ENCODE data around the gene NXPH2. TPM values are rescaled to one million over a fixed set of nuclear protein-coding genes. Genes with fewer than 3 reads are reported as not detected.

NXPH2 gene
- total and polyA plus RNA-seq, 2 of the 13 experiments (the other 11 are each of a cell fraction or from before 2014, with no cell fraction given) = not detected

- DNase-seq (ENCODE audit: low spot score) (no peak), FAIRE-seq (no peak), ATAC-seq (no peak)
- no peak overlapping the region for H3K4me2 ChIP-seq (ENCODE audit: low read depth, low read length)
- H3K9me3 ChIP-seq (ENCODE audit: low read length) = no peaks in the 10 kb centered on the region
- TF ChIP-seq ZNF160 (CRISPR knock-in tag; IDR thresholded peaks at IDR 0.05) (no peak), SNAPC5 (CRISPR knock-in tag; IDR thresholded peaks at IDR 0.05; ENCODE audit: borderline replicate concordance) (no peak), SP1 (IDR thresholded peaks at IDR 0.05) (no peak), SP1 (CRISPR knock-in tag; IDR thresholded peaks at IDR 0.05) (no peak), ZNF781 (CRISPR knock-in tag; IDR thresholded peaks at IDR 0.05; ENCODE audit: borderline replicate concordance, not compliant biosample characterization) (no peak), ZNF121 (CRISPR knock-in tag; IDR thresholded peaks at IDR 0.05) (no peak), SOX6 (IDR thresholded peaks at IDR 0.05) (no peak), SOX6 (CRISPR knock-in tag; IDR thresholded peaks at IDR 0.05) (no peak), ZNF484 (CRISPR knock-in tag; IDR thresholded peaks at IDR 0.05; ENCODE audit: borderline replicate concordance, low read depth) (no peak), SRSF4 (IDR thresholded peaks at IDR 0.05; ENCODE audit: low read depth, low read length, poor library complexity, severe bottlenecking) (no peak), MBNL3 (CRISPR knock-in tag; conservative IDR thresholded peaks at IDR 0.05) (no peak), SNAI1 (CRISPR knock-in tag; IDR thresholded peaks at IDR 0.05; ENCODE audit: borderline replicate concordance) (no peak), ZNF431 (CRISPR knock-in tag; IDR thresholded peaks at IDR 0.05; ENCODE audit: borderline replicate concordance, low read depth) (no peak), ZNF264 (CRISPR knock-in tag; IDR thresholded peaks at IDR 0.05) (no peak), ZNF761 (CRISPR knock-in tag; conservative IDR thresholded peaks at IDR 0.05) (no peak), ZNF549 (CRISPR knock-in tag; IDR thresholded peaks at IDR 0.05) (no peak), ZNF274 (CRISPR knock-in tag; IDR thresholded peaks at IDR 0.05) (no peak), TOE1 (CRISPR knock-in tag; IDR thresholded peaks at IDR 0.05) (no peak), KLF16 (CRISPR knock-in tag; IDR thresholded peaks at IDR 0.05) (no peak)
- TF ChIP-seq, protein P1, sequence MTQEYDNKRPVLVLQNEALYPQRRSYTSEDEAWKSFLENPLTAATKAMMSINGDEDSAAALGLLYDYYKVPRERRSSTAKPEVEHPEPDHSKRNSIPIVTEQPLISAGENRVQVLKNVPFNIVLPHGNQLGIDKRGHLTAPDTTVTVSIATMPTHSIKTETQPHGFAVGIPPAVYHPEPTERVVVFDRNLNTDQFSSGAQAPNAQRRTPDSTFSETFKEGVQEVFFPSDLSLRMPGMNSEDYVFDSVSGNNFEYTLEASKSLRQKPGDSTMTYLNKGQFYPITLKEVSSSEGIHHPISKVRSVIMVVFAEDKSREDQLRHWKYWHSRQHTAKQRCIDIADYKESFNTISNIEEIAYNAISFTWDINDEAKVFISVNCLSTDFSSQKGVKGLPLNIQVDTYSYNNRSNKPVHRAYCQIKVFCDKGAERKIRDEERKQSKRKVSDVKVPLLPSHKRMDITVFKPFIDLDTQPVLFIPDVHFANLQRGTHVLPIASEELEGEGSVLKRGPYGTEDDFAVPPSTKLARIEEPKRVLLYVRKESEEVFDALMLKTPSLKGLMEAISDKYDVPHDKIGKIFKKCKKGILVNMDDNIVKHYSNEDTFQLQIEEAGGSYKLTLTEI (CRISPR knock-in tag; conservative IDR thresholded peaks at IDR 0.05) = no peak
- TF ChIP-seq, protein P2, sequence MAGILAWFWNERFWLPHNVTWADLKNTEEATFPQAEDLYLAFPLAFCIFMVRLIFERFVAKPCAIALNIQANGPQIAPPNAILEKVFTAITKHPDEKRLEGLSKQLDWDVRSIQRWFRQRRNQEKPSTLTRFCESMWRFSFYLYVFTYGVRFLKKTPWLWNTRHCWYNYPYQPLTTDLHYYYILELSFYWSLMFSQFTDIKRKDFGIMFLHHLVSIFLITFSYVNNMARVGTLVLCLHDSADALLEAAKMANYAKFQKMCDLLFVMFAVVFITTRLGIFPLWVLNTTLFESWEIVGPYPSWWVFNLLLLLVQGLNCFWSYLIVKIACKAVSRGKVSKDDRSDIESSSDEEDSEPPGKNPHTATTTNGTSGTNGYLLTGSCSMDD (CRISPR knock-in tag; IDR thresholded peaks at IDR 0.05) = no peak
- H3K27me3 ChIP-seq (ENCODE audit: control insufficient read depth in 1 of 2, insufficient read depth in 2 of 2, low read length in 2 of 2) = no peaks in the 10 kb centered on the region; a peak in 2 of 5 replicates
- 17% methylated on average over 2 of the region's 2 CpGs for WGBS (ENCODE audit: low lambda C conversion rate)
- H3K27ac ChIP-seq (ENCODE audit: extremely low read length, insufficient read depth, low read length) = no peak overlapping the region
- no peaks in the 10 kb centered on the region for H3K79me2 ChIP-seq (ENCODE audit: insufficient read depth, low read length)
- H3K4me1 ChIP-seq (ENCODE audit: insufficient read depth, low read length) = peaks cover 6% of the 10 kb centered on the region; the same call in 1 of the 2 replicates
- ChIA-PET CTCF (ENCODE audit: low intra/inter-chr PET ratio, low total read pairs) (no interaction called here), POLR2A (no interaction called here)
- H3K36me3 ChIP-seq (replicated peaks in 1 of 2; ENCODE audit: control insufficient read depth in 1 of 2, insufficient read depth in 2 of 2, low read length in 2 of 2) = no peaks in the 10 kb centered on the region
- in situ Hi-C loops (cut with HindIII; ENCODE audit: extremely low pct_ligation_motif_present, low pct_unique_long_range_greater_than_20kb) (no loop called here), intact Hi-C loops (cut with micrococcal nuclease; ENCODE audit: unreplicated experiment) (loop anchor here (10.0 kb wide), 1 partner anchor 164 kb away; the partner anchor contains the start of gene NXPH2)
- no peak overlapping the region for H3K9ac ChIP-seq (ENCODE audit: insufficient read depth, low read depth, low read length)
- H3K4me3 ChIP-seq (replicated peaks in 1 of 3; ENCODE audit: insufficient read depth in 1 of 3, low read depth in 2 of 3, low read length in 3 of 3) = no peak overlapping the region
- no peaks in the 10 kb centered on the region for H4K20me1 ChIP-seq (ENCODE audit: insufficient read depth, low read length)
- BruUV-seq (replicated peaks) = no TSS peak
- H2AFZ ChIP-seq (ENCODE audit: low read length) = no peak overlapping the region
Observed at GRCh38 chr2:138620431-138620830, 159.8 kb downstream of the NXPH2 start.

Measured in HepG2 (cell line).